Loucy (cell line): ENCODE measurements around the gene ATG7.

Source experiments
- EZH2phosphoT487 ChIP-seq: fragments of 200-600 bp; IDR thresholded peaks from 2 replicates; pipeline ENCODE4 v1.6.1; 2018; ENCODE audit warnings: antibody characterized with exemption, mild to moderate bottlenecking, moderate library complexity, borderline replicate concordance
- TF ChIP-seq, protein P1 (sequence below): fragments of 200-600 bp; sonication (generic); conservative IDR thresholded peaks from 2 replicates; pipeline ENCODE4 v1.5.1; 2014; ENCODE audit warnings: mild to moderate bottlenecking, antibody characterized with exemption, low read length

DNA sequence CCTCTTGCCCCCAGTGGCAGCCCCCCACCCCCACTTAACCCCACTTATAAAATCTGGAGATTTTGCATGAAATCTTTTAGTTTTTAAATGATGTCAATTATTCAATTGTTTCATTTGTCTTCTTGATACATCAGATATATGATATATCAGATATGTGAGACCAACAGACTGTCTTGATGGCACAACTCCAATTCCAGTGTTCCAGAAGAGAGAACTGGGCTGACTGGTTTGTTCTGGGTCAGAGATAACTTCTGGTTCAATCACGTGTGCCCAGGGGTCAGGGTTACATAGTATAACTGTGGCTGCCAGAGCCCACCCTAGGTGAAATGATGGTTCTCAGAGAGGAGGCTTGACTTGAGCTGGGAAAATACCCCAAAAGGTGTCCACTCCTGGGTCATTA is 32.4 kb upstream of the ATG7 start:
- TF ChIP-seq, protein P1, sequence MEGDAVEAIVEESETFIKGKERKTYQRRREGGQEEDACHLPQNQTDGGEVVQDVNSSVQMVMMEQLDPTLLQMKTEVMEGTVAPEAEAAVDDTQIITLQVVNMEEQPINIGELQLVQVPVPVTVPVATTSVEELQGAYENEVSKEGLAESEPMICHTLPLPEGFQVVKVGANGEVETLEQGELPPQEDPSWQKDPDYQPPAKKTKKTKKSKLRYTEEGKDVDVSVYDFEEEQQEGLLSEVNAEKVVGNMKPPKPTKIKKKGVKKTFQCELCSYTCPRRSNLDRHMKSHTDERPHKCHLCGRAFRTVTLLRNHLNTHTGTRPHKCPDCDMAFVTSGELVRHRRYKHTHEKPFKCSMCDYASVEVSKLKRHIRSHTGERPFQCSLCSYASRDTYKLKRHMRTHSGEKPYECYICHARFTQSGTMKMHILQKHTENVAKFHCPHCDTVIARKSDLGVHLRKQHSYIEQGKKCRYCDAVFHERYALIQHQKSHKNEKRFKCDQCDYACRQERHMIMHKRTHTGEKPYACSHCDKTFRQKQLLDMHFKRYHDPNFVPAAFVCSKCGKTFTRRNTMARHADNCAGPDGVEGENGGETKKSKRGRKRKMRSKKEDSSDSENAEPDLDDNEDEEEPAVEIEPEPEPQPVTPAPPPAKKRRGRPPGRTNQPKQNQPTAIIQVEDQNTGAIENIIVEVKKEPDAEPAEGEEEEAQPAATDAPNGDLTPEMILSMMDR: no peak
- TF ChIP-seq EZH2phosphoT487: no peak
